ES-I3 (cell line): ENCODE data around the gene KCNA10.

Source experiments
- H3K36me3 ChIP-seq: 2 replicates; pipeline ENCODE4 v1.6.1; 2013; ENCODE audit warnings: mild to moderate bottlenecking, low read length, control low read depth, moderate library complexity; ENCODE audit not compliant: insufficient read depth
- H3K4me1 ChIP-seq: 2 replicates; pipeline ENCODE4 v1.6.1; 2013; ENCODE audit warnings: mild to moderate bottlenecking, control low read depth, low read length; ENCODE audit not compliant: insufficient read depth
- H3K9ac ChIP-seq: 2 replicates; pipeline ENCODE4 v1.6.1; 2013; ENCODE audit warnings: low read depth, mild to moderate bottlenecking, low read length, moderate library complexity
- H3K9me3 ChIP-seq: 2 replicates; pipeline ENCODE4 v1.6.1; 2013; ENCODE audit warnings: mild to moderate bottlenecking, low read length, moderate library complexity; ENCODE audit not compliant: control insufficient read depth, insufficient read depth

The KCNA10 gene

DNA sequence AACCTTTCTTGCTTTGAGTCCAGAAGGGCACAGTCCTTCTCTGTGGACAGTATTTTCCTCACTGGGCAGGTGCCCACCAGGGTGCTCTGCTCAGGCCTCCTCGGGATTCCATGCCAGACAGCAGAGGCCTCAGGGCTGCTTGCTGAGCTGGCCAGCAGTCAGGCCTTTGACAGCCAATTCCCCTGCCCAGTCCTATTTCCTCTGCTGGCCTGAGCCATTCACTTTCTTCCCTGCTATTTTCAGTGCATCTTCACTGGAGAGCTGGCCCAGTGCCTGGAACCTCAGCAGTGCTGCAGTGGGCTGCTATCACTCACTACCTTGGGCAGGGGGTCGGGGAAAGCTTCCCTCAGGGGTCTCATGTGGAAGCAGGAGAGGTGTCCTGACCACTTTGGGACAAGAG lies 33.2 kb downstream of the KCNA10 start:
- Histone ChIP-seq H3K9ac (no peak overlapping the region), H3K9me3 (no peaks in the 10 kb centered on the region), H3K36me3 (no peaks in the 10 kb centered on the region), H3K4me1 (peaks cover 18% of the 10 kb centered on the region)

DNA sequence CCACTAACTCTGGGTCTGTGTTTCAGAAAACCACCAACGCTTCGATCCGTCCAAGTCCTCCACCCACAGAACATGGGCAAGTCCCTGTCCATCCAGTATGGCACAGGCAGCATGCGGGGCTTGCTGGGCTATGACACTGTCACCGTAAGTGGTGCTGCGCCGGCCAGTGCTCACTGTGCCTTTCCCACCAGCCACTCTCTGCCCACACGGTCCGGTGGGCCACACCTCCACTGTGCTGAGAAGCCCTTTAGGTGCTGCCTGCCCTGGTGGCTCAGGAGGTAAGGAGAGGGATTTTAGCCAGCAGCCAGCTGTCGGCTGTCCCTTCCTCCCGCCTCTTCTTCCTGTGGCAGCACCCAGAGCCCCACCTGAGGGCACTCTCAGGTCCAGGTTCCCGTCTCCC lies 34.2 kb downstream of the KCNA10 start:
- H3K36me3 ChIP-seq: no peaks in the 10 kb centered on the region
- H3K9ac ChIP-seq: no peak overlapping the region
- peaks cover 18% of the 10 kb centered on the region for H3K4me1 ChIP-seq
- no peaks in the 10 kb centered on the region for H3K9me3 ChIP-seq

- Histone ChIP-seq H3K9ac (no peak overlapping the region), H3K4me1 (peaks cover 18% of the 10 kb centered on the region), H3K9me3 (no peaks in the 10 kb centered on the region), H3K36me3 (no peaks in the 10 kb centered on the region)
These were observed 35.7 kb downstream of the KCNA10 start for GRCh38 chr1:110483308-110483685.

DNA sequence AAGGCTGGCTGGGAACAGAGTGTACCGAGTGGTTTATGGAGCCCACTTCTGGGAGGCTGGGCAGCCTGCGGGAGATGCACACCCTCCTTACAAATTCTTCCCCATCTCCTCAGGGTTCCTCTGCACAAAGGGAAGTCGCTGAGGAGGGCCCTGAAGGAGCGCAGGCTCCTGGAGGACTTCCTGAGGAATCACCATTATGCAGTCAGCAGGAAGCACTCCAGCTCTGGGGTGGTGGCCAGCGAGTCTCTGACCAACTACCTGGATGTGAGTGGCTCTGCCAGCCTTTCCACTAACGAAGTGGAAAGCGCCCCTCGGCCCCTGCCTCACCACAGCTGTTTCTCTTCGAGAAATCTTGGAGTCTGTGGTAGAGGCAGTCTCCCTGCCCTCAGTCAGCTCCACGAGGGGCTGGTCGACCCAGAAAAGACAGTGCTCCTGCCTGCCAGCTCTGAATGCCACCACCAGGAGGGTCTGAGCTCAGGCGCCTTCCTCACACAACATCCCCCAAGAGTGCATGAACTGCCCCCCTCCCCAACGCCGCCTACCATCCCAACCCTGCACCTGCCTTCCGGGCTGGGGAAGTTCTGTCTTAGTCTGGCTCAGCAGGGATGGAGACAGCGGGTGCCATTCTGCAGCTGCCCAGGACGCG lies 36.2 kb downstream of the KCNA10 start:
- no peak overlapping the region for H3K9ac ChIP-seq
- H3K9me3 ChIP-seq: no peaks in the 10 kb centered on the region
- peaks cover 18% of the 10 kb centered on the region for H3K4me1 ChIP-seq
- no peaks in the 10 kb centered on the region for H3K36me3 ChIP-seq

DNA sequence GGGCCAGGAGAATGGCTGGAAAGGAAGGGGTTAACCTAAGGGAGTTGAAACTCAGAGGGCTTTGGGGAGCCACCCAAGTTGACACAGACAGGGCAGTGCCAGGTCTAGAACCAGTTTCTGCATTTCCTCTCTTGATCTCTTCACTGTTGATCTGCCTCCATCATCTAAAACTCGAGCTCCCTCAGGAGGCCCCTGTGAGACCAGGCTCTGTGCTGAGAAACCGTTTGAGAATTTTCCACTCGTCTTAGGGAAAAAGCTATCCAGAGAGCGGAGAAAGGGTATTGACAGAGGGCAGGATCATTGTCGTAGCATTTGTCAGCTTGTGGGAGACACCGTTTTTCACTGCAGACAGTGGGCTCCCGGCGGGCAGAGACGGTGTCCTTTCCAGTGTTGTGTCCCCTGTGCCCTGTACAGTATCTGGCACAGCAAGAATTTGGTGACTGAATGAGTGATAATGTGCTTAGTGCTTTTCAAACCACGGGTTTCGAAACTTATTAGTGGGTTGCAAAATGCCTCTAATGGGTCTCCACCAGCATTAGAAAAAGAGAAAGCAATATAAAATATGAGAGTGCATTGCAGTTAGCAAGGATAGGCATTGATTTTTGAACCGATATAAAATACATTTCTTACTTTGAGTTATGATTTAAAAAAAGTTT lies 36.9 kb downstream of the KCNA10 start:
- no peak overlapping the region for H3K9ac ChIP-seq
- no peaks in the 10 kb centered on the region for H3K36me3 ChIP-seq
- H3K9me3 ChIP-seq: no peaks in the 10 kb centered on the region
- peaks cover 24% of the 10 kb centered on the region for H3K4me1 ChIP-seq

DNA sequence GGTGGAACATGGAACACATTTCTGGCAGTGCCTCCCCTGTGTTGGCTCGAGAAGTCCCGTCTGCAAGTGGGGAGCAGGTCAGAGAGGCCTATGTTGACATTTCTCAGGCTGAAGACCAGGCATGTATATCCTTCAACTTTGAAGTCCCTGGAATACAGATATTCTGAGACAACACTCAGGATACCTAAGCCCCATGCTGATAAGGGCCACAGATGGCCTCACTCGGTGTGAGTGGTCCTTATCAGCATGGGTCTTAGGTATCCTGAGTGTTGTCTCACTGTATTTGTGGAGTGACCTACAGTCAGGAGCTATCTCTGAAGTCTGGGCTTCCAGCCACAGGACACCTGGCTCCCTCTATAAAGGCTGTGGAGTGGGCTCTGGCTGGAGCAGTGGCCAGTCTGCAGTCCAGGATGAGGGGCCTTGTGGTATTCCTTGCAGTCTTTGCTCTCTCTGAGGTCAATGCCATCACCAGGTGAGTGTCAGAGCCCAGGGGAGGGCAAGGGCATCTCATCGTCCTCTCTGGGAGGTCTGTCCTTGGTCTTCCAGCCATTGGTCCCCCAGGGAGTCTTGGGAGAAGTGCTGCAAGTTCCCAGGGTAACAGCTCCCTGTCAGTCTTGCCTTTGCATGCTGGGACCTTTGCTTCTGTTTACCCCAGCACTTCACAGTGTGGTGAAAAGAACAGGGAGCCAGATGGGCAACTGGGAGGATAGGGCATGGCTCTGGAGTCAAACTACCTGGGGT lies 38.4 kb downstream of the KCNA10 start:
- no peak overlapping the region for H3K9ac ChIP-seq
- no peaks in the 10 kb centered on the region for H3K36me3 ChIP-seq
- peaks cover 24% of the 10 kb centered on the region for H3K4me1 ChIP-seq
- H3K9me3 ChIP-seq: no peaks in the 10 kb centered on the region

- H3K9ac ChIP-seq: no peak overlapping the region
- H3K36me3 ChIP-seq: no peaks in the 10 kb centered on the region
- peaks cover 24% of the 10 kb centered on the region for H3K4me1 ChIP-seq
- H3K9me3 ChIP-seq: no peaks in the 10 kb centered on the region
These were observed 40.1 kb downstream of the KCNA10 start for GRCh38 chr1:110478886-110479285.

GRCh38 chr1:110477967-110478640 lies 40.9 kb downstream of the KCNA10 start:
- Histone ChIP-seq H3K9ac (no peak overlapping the region), H3K9me3 (no peaks in the 10 kb centered on the region), H3K4me1 (peaks cover 23% of the 10 kb centered on the region), H3K36me3 (no peaks in the 10 kb centered on the region)

DNA sequence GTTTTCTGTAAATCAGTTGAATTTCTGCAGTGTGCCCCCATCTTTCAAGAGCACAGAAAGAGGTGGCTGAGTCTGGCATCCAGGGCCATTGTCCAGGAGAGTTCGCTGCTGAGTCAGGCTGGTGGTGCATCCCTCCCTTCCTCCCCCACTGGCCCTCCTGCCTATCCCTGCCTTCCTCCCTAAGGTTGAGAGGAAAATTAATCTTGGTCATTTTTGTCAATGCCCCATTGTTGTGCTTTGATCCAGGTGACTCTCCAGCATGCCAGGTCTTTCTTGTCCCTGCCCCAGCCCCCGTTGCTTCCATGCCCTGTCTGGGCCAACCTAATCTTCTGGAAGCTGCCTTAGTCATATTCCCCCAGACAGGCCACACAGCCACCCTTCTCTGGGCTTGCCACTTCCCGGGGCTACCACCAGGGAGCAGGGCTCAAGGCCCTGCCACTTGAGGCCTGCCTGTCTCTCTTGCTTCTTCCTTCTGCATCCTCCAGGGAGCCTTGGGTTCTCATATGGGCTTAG lies 41.5 kb downstream of the KCNA10 start:
- Histone ChIP-seq H3K9me3 (no peaks in the 10 kb centered on the region), H3K36me3 (no peaks in the 10 kb centered on the region), H3K9ac (no peak overlapping the region), H3K4me1 (peaks cover 17% of the 10 kb centered on the region)

GRCh38 chr1:110477041-110477440 lies 41.9 kb downstream of the KCNA10 start:
- Histone ChIP-seq H3K9ac (no peak overlapping the region), H3K9me3 (no peaks in the 10 kb centered on the region), H3K36me3 (no peaks in the 10 kb centered on the region), H3K4me1 (peaks cover 13% of the 10 kb centered on the region)

DNA sequence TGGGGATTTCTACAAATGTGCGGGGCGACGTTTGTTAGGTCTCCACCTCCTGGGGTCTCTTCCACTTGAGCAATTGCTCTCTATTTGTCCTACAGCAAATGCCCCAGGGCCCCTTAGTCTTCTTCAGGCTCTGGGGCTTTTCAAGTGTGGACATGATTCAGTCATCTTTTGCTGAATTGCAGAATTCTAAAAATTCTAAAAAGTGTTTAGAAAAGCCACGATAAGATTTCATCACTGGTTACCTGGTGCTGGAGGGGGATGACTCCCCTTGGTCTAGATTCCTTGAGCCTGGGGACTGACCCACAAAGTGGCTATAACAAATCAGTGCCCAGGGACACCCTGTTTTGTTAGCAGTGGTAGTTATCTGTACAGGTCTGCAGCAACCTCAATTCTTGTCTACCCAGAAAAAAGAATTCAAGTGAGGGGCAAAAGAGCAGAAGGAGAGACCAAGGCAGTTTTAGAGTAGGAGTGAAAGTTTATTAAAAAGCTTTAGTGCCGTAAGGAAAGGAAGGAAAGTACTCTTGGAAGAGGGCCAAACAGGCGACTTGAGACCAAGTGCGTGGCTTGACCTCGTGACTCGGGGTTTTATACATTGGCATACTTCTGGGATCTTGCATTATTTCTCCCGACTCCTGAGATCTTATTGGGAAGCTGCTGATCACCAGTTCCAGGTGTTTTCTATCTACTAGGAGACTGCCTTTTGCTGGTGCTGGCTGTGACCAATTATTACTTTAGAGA lies 42.8 kb downstream of the KCNA10 start:
- Histone ChIP-seq H3K9ac (no peak overlapping the region), H3K9me3 (no peaks in the 10 kb centered on the region), H3K36me3 (no peaks in the 10 kb centered on the region), H3K4me1 (peaks cover 6% of the 10 kb centered on the region; the same call in 1 of the 2 replicates)

DNA sequence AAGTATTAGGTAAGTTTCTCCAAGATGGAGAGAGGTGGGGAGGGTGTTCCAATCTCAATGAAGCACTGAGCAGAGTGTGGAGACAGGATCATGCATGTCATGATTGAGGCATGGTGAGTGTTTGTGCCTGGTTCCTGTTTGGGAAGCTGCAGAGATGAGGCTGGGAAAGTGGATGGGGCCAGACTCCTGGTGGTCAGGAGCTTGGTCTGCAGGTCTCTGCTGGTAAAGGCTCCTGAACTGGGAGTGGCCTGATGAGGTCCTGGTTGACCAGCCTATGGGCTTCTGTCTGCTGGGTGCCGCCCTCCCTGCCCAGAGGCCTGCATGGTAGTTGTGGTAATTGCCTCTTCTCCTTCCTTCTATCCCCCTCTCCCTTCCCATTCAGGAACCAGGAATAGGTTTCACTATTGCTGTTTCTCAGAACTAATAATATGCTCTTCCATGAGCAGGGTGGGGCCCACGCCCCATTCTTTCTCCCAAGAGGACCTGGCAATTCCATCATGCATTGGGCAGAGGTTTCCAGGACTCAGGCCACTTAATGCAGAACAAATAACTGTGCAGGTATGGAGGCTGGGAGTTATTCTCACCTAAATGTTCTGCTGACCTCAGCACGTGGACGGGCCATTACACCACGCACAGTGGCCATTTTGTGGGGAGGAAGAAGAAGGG lies 43.5 kb downstream of the KCNA10 start:
- Histone ChIP-seq H3K36me3 (no peaks in the 10 kb centered on the region), H3K4me1 (peaks cover 6% of the 10 kb centered on the region; the same call in 1 of the 2 replicates), H3K9me3 (no peaks in the 10 kb centered on the region), H3K9ac (no peak overlapping the region)

GRCh38 chr1:110474444-110474843 lies 44.5 kb downstream of the KCNA10 start:
- no peaks in the 10 kb centered on the region for H3K36me3 ChIP-seq
- no peaks in the 10 kb centered on the region for H3K9me3 ChIP-seq
- no peak overlapping the region for H3K9ac ChIP-seq
- peaks cover 6% of the 10 kb centered on the region; the same call in 1 of the 2 replicates for H3K4me1 ChIP-seq
